Stomach smooth muscle (tissue), 2 donors: ENCODE data around the gene ROPN1L.
"Not testable (repeated sequence)": the region's sequence is repeated elsewhere in the genome, so short reads cannot be mapped to it uniquely, and the experiment has no call there.

Experiments used
- H3K27ac ChIP-seq: one replicate; pipeline ENCODE4 v1.7.0; 2013; ENCODE audit warnings: mild to moderate bottlenecking, low read length, inconsistent platforms
- H3K27me3 ChIP-seq, 2 donors: one replicate each; pipeline ENCODE4 v1.7.0; 2013; ENCODE audit warnings: low read length in 2 of 2; ENCODE audit not compliant: insufficient read depth in 2 of 2, control insufficient read depth in 1 of 2
- H3K36me3 ChIP-seq, 2 donors: one replicate each; pipeline ENCODE4 v1.7.0; 2013; ENCODE audit warnings: low read length in 2 of 2; ENCODE audit not compliant: control insufficient read depth in 2 of 2, insufficient read depth in 2 of 2
- H3K4me1 ChIP-seq: one replicate; pipeline ENCODE4 v1.7.0; 2013; ENCODE audit warnings: low read length; ENCODE audit not compliant: control insufficient read depth, insufficient read depth
- H3K4me3 ChIP-seq, 2 donors: one replicate each; pipeline ENCODE4 v1.7.0; 2013; ENCODE audit warnings: low read length in 2 of 2
- H3K9ac ChIP-seq, 2 donors: one replicate each; pipeline ENCODE4 v1.7.0; 2013; ENCODE audit warnings: low read length in 2 of 2, mild to moderate bottlenecking in 1 of 2
- H3K9me3 ChIP-seq, 2 donors: one replicate each; pipeline ENCODE4 v1.7.0; 2013; ENCODE audit warnings: low read length in 2 of 2; ENCODE audit not compliant: control insufficient read depth in 2 of 2
- donor health status: healthy.
- donor health status: Pancreatic carcinoma.

Gene ROPN1L

DNA sequence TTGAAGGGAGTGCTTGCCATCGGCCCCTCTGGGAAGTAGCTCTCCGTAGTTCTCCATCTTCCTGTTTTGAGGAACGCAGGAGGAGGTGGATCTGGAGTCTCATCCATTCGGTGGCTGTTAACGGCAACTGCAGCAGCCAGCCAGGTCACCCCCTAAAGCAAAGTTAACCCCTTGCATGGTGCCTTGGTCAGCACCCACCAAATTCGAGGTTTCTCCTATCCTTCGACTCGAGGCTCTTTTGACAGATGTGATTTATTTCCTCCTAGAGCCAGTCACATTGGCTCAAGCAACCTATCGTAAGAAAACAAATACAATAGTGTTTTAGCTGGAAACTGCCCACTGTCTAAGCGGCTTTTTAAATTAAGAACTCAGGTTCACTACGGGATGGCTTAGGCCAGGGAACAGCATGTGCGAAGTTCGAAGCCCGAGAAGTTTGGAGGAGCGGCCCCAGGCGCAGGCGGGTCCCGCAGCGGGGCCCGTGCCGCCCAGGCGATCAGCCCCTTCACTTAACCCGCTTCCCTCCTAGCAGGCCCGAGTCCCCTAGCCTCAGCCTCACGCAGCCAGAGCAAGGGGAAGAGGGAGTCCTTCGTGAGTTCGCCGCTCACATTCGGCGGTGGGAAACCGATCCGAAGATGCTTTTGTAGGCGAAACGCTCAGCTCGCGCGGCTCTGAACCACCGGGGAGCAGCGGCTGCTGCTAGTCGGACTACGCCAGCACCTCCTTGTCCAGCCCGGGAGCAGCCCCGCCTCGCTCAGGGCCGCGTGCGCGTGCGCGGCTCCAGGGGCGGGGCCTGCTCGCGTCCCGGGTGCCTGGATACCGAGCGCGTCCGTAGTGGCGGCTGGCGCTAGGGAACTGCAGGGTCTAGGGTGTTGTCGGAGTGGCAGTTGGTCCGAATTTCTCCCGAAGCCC lies at the start of gene ROPN1L:
Gene ROPN1L, plus strand, starts transcription at position 797 of the 909 bp plus-strand sequence. CDS start 289 bp downstream, outside the sequence.
- H3K27me3 ChIP-seq, result no peaks in the 10 kb centered on the region
- no peak within 1 kb of the TSS for H3K27ac ChIP-seq
- peaks cover 7% of the 10 kb centered on the region for H3K4me1 ChIP-seq
- peak within 1 kb of the TSS; percentile 84 to 88 for H3K4me3 ChIP-seq
- no peaks in the 10 kb centered on the region for H3K9me3 ChIP-seq
- H3K9ac ChIP-seq, result peak within 1 kb of the TSS; percentile 63 to 76
- H3K36me3 ChIP-seq, result peaks cover 5% of the 10 kb centered on the region in 2 donors

DNA sequence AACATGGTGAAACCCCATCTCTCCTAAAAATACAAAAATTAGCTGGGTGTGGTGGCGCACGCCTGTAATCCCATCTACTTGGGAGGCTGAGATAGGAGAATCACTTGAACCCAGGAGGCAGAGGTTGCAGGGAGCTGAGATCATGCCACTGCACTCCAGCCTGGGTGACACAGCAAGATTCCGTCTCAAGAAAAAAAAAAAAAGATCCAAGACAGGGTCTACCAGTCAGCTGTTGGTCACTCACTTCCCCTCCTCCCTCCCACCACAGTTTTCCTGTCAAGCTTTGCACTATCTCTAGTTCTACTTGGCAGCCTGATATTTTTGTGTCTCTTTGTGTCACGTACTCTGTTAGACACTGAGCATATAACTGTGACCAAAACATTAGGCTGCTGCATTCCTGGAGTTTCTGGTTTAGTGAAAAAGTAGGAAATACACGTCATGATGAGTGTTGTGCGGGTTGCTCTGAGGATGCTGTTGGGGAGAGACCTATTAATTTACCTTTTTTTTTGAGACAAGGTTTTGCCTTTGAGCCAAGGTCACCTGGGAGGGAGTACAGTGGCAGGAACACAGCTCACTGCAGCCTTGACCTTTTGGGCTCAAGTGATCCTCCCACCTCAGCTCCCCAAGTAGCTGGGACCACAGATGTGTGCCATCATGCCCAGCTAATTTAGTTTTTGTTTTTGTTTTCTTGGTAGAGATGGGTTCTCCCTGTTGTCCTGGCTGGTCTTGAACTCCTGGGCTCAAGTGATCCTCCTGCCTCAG lies 48.9 kb upstream of the ROPN1L start:
- H3K27ac ChIP-seq, H3K4me1 ChIP-seq, H3K4me3 ChIP-seq, H3K9me3 ChIP-seq, H3K27me3 ChIP-seq, H3K9ac ChIP-seq: not testable (repeated sequence)
- H3K36me3 ChIP-seq, result peaks cover 35 to 42% of the 10 kb centered on the region in 2 donors

DNA sequence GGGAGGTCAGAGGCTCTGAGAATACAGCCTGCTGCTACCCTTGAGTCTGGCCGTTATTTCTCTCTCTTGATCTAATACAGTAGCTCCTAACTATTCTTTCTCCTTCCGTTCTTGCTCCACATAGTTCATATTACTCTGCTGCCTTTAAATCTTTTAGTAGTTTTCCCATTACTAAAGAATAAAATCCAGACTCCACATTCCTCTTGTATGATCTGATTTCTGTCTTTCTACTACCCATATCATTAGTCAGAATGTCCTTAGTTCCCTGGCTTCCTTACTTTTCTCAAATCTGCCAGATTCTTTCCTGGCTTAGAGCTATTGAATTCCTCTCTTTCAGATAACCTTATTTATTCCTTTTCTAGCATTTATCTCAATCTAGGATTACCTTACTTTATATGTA lies 48.2 kb upstream of the ROPN1L start:
- Histone ChIP-seq H3K27ac (no peak overlapping the region), H3K4me3 (no peak overlapping the region), H3K9ac (no peak overlapping the region), H3K4me1 (no peaks in the 10 kb centered on the region), H3K27me3 (no peaks in the 10 kb centered on the region), H3K9me3 (no peaks in the 10 kb centered on the region), H3K36me3 (peaks cover 36 to 41% of the 10 kb centered on the region in 2 donors)

DNA sequence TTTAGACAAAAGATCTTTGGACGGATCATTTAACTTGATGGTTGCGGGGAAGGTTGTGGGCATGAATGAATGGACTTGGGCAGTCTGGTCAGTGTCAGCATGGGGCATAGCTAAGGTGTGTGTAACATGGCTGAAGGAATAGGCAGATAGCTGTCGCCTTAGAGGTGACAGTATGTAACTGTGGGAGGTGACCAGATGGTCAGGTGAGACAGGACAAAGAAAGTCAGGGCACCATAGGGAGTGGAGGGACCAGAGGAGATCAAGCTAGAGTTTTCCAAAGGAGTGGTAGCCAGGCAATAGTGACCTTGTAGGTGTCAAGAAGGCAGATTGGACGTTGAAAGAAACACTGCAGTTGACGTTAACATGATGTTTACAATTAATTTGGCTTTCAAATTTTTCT lies 45.1 kb upstream of the ROPN1L start:
- Histone ChIP-seq H3K9ac (no peak overlapping the region), H3K27me3 (no peaks in the 10 kb centered on the region), H3K36me3 (peaks cover 31 to 32% of the 10 kb centered on the region in 2 donors), H3K27ac (no peak overlapping the region), H3K4me1 (no peaks in the 10 kb centered on the region), H3K9me3 (no peaks in the 10 kb centered on the region), H3K4me3 (no peak overlapping the region)

DNA sequence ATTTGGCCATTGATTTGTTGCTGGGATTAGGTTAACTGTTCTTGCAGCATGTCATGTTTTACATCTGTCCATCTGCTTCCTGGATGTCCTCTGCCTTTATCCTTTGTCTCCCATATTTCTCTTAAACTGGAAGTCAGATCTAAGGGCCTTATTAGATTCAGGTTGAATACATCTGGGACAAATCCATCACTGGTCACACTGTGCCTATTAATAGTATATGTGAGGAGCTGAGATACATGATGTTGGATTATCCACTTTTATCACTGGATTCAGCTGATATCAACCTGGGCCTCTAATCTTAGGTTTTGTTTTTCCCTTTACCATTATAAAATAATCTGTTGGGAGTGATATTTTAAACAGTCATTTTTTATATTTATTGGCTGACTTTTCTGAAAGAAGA lies 41.8 kb upstream of the ROPN1L start:
- Histone ChIP-seq H3K36me3 (peaks cover 30 to 41% of the 10 kb centered on the region in 2 donors), H3K27ac (no peak overlapping the region), H3K9me3 (no peaks in the 10 kb centered on the region), H3K4me1 (no peaks in the 10 kb centered on the region), H3K27me3 (no peaks in the 10 kb centered on the region), H3K4me3 (no peak overlapping the region), H3K9ac (no peak overlapping the region)

DNA sequence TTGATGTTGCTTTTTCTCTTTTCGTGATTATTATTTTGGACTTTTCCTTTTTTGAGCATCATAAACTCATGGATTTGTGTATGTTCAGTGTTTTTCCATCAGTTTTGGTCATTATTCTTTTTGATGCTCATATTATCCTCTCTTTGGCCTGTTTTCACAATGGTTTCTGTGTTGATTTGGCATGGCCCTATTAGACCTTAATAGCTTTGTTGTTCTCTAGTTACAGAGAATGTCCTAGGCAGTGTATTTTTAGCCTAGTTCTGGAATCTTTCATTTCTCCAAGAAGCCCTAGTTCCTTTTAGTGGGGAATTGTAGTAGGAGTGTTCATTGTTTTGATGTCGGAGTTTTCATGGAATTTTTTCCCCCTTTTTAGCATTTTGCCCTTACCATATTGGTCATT lies 41.3 kb upstream of the ROPN1L start:
- Histone ChIP-seq H3K4me3 (no peak overlapping the region), H3K27me3 (no peaks in the 10 kb centered on the region), H3K36me3 (peaks cover 31 to 41% of the 10 kb centered on the region in 2 donors), H3K9ac (no peak overlapping the region), H3K27ac (no peak overlapping the region), H3K9me3 (no peaks in the 10 kb centered on the region), H3K4me1 (no peaks in the 10 kb centered on the region)

DNA sequence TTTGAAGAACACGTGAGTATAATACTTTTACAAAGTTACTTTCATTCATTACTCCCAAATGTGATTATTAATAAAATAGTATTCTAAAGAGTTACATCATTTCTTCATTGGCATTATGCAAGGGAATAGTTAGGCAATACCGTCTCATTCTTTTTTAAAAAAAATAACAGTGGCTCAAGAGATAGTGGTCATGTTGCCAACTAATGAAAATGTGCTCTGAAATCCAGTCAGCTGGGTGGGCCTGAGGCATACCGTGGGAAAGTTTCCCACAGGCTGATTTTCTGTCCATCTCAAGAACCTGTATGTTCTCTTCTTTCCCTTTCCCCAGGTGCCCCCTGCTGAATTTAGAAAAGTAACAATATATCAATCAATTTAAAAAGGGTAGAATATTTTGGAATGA lies 40.8 kb upstream of the ROPN1L start:
- Histone ChIP-seq H3K9me3 (no peaks in the 10 kb centered on the region), H3K4me3 (no peak overlapping the region), H3K9ac (no peak overlapping the region), H3K4me1 (no peaks in the 10 kb centered on the region), H3K36me3 (peaks cover 28 to 39% of the 10 kb centered on the region in 2 donors), H3K27me3 (no peaks in the 10 kb centered on the region), H3K27ac (no peak overlapping the region)

DNA sequence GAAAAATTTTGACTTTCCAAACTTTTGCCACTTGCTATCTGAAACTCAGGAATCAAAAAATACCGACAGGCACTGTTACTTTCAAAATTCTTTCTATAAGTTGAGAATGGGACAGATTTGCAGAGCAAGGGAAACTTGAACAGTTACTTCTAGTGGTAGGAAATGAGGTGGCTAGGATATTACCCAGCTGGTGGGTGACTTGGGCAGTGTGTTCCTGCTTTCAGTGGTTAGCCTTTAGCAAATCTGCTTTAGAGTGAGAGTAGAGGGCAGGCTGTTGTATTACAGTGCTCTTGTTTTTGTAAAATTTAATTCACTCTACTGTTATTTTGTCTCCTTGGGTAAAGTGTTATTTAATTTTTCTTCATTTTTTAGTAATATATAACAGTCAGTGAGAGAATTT lies 40.2 kb upstream of the ROPN1L start:
- H3K9ac ChIP-seq, result no peak overlapping the region
- no peak overlapping the region for H3K4me3 ChIP-seq
- no peaks in the 10 kb centered on the region for H3K9me3 ChIP-seq
- peaks cover 28 to 37% of the 10 kb centered on the region in 2 donors for H3K36me3 ChIP-seq
- H3K27ac ChIP-seq, result no peak overlapping the region
- H3K27me3 ChIP-seq, result no peaks in the 10 kb centered on the region
- H3K4me1 ChIP-seq, result no peaks in the 10 kb centered on the region

DNA sequence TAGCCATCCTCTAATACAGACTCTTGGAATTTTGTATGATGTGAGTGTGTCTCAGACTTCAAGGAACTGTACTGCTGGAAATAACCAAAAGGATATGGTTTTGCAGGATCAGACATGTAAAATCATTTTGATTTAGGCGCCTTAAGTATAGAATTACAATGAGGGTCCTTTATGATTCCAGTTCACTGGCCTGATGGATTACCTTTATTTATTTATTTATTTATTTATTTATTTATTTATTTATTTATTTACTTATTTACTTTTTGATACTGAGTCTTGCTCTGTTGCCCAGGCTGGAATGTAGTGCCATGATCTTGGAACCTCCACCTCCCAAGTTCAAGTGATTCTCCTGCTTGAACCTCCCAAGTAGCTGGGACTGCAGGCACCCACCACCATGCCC lies 37.9 kb upstream of the ROPN1L start:
- Histone ChIP-seq H3K4me3 (no peak overlapping the region), H3K9me3 (no peaks in the 10 kb centered on the region), H3K36me3 (peaks cover 30 to 32% of the 10 kb centered on the region in 2 donors), H3K9ac (no peak overlapping the region), H3K4me1 (no peaks in the 10 kb centered on the region), H3K27ac (no peak overlapping the region), H3K27me3 (no peaks in the 10 kb centered on the region)

DNA sequence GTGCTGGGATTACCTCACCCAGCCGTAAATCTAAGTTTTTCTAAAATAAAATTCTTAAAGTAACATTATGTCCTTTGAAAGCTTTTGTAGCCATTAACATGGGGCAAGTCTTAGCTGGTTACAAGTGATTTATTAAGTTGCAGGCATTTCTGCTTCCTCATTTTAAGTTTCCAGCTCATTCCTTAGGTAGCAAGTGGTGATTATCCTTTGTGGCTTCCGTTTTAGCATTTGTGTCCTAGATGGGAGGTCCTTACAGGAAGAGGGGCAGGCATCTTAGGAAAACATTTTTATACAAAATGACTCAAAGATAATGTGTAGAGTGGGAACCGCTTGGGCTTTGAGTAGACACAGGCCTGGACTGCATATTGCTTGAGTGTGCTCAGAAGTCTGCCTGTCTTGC lies 35.0 kb upstream of the ROPN1L start:
- Histone ChIP-seq H3K4me3 (no peak overlapping the region), H3K27me3 (no peaks in the 10 kb centered on the region), H3K36me3 (peaks cover 42 to 49% of the 10 kb centered on the region in 2 donors), H3K9me3 (no peaks in the 10 kb centered on the region), H3K27ac (no peak overlapping the region), H3K9ac (no peak overlapping the region), H3K4me1 (no peaks in the 10 kb centered on the region)
